Fibroblast of skin of left quadriceps (primary cell): ENCODE results near the gene PLEK2.

Source experiments
- DNase-seq, 2 experiments: peaks; one replicate each; pipeline ENCODE4 v3.0.0-alpha.2; 2013; ENCODE audit warnings: low read depth in 2 of 2

The PLEK2 gene

GRCh38 chr14:67405771-67406170, 6.2 kb downstream of the PLEK2 start:
- DNase-seq = no peak

- no peak for DNase-seq
Observed at GRCh38 chr14:67400434-67400833, 11.5 kb downstream of the PLEK2 start.

- no peak for DNase-seq
Observed at GRCh38 chr14:67397536-67397935, 14.4 kb downstream of the PLEK2 start.

- DNase-seq = peak; percentile 20 to 21
Observed at GRCh38 chr14:67396381-67396970, 15.5 kb downstream of the PLEK2 start.

- DNase-seq = no peak
Observed at GRCh38 chr14:67395876-67396189, 16.1 kb downstream of the PLEK2 start.

GRCh38 chr14:67395086-67395875, 16.7 kb downstream of the PLEK2 start:
- DNase-seq = no peak

GRCh38 chr14:67393689-67394088, 18.3 kb downstream of the PLEK2 start:
- DNase-seq = no peak

- DNase-seq = no peak
Observed at GRCh38 chr14:67392800-67393199, 19.2 kb downstream of the PLEK2 start.

- no peak for DNase-seq
Observed at GRCh38 chr14:67392123-67392522, 19.8 kb downstream of the PLEK2 start.

GRCh38 chr14:67391268-67391667, 20.7 kb downstream of the PLEK2 start:
- DNase-seq = no peak

GRCh38 chr14:67389811-67390534, 22.0 kb downstream of the PLEK2 start:
- no peak for DNase-seq

- no peak for DNase-seq
Observed at GRCh38 chr14:67389275-67389674, 22.7 kb downstream of the PLEK2 start.

- DNase-seq = no peak
Observed at GRCh38 chr14:67387195-67387594, 24.8 kb downstream of the PLEK2 start.

- no peak for DNase-seq
Observed at GRCh38 chr14:67385618-67386017, 26.3 kb downstream of the PLEK2 start.

GRCh38 chr14:67385120-67385519, 26.8 kb downstream of the PLEK2 start:
- DNase-seq = no peak

- no peak for DNase-seq
Observed at GRCh38 chr14:67377916-67378315, 34.0 kb downstream of the PLEK2 start.

GRCh38 chr14:67373347-67373746, 38.6 kb downstream of the PLEK2 start:
- DNase-seq = no peak

GRCh38 chr14:67372833-67373232, 39.1 kb downstream of the PLEK2 start:
- no peak for DNase-seq

- no peak for DNase-seq
Observed at GRCh38 chr14:67371247-67372148, 40.5 kb downstream of the PLEK2 start.

- DNase-seq = no peak
Observed at GRCh38 chr14:67370830-67371229, 41.1 kb downstream of the PLEK2 start.

- no peak for DNase-seq
Observed at GRCh38 chr14:67365476-67365875, 46.5 kb downstream of the PLEK2 start.
